ENCODE data around the gene ELOVL5.

ELOVL5 gene

GRCh38 chr6:53269827-53270226, 78.9 kb downstream of the ELOVL5 start:
- DNase-seq (ENCODE audit: low read depth): no peak

- no peak for DNase-seq (ENCODE audit: low read depth)
These were observed 79.7 kb downstream of the ELOVL5 start for GRCh38 chr6:53268858-53269608.

GRCh38 chr6:53266553-53267090, 82.1 kb downstream of the ELOVL5 start:
- DNase-seq (ENCODE audit: low read depth): no peak

- DNase-seq (ENCODE audit: low read depth): no peak
These were observed 83.7 kb downstream of the ELOVL5 start for GRCh38 chr6:53264915-53265607.

GRCh38 chr6:53264337-53264736, 84.4 kb downstream of the ELOVL5 start:
- no peak for DNase-seq (ENCODE audit: low read depth)

GRCh38 chr6:53263917-53264316, 84.8 kb downstream of the ELOVL5 start:
- peak; percentile 68 for DNase-seq (ENCODE audit: low read depth)

GRCh38 chr6:53259860-53260580, 88.7 kb downstream of the ELOVL5 start:
- peak; percentile 9 for DNase-seq (ENCODE audit: low read depth)

GRCh38 chr6:53258774-53259155, 90.0 kb downstream of the ELOVL5 start:
- DNase-seq (ENCODE audit: low read depth): no peak

GRCh38 chr6:53258076-53258773, 90.5 kb downstream of the ELOVL5 start:
- DNase-seq (ENCODE audit: low read depth): no peak

- no peak for DNase-seq (ENCODE audit: low read depth)
These were observed 91.2 kb downstream of the ELOVL5 start for GRCh38 chr6:53257533-53257932.

- no peak for DNase-seq (ENCODE audit: low read depth)
These were observed 91.7 kb downstream of the ELOVL5 start for GRCh38 chr6:53257001-53257400.

- no peak for DNase-seq (ENCODE audit: low read depth)
These were observed 96.5 kb downstream of the ELOVL5 start for GRCh38 chr6:53252177-53252692.

GRCh38 chr6:53251033-53251672, 97.6 kb downstream of the ELOVL5 start:
- DNase-seq (ENCODE audit: low read depth): no peak

- DNase-seq (ENCODE audit: low read depth): peak; percentile 59
These were observed 98.3 kb downstream of the ELOVL5 start for GRCh38 chr6:53250176-53251032.

- DNase-seq (ENCODE audit: low read depth): no peak
These were observed 101.8 kb downstream of the ELOVL5 start for GRCh38 chr6:53246924-53247323.

- DNase-seq (ENCODE audit: low read depth): no peak
These were observed 103.8 kb downstream of the ELOVL5 start for GRCh38 chr6:53244958-53245357.

- no peak for DNase-seq (ENCODE audit: low read depth)
These were observed 104.3 kb downstream of the ELOVL5 start for GRCh38 chr6:53244399-53244931.

GRCh38 chr6:53241938-53242337, 106.8 kb downstream of the ELOVL5 start:
- DNase-seq (ENCODE audit: low read depth): no peak

- no peak for DNase-seq (ENCODE audit: low read depth)
These were observed 108.0 kb downstream of the ELOVL5 start for GRCh38 chr6:53240761-53241160.

GRCh38 chr6:53240139-53240538, 108.6 kb downstream of the ELOVL5 start:
- no peak for DNase-seq (ENCODE audit: low read depth)
